HEK293T (cell line): ENCODE data around the gene DDX10.

Experiments used
- ARNT ChIP-seq: fragments of 450-650 bp; IDR thresholded peaks from 2 replicates; pipeline ENCODE4 v1.6.1; 2017; ENCODE audit warnings: mild to moderate bottlenecking
- ELF4 ChIP-seq: fragments of 450-650 bp; IDR thresholded peaks from 2 replicates; pipeline ENCODE4 v1.6.1; 2017; ENCODE audit warnings: antibody characterized with exemption
- FOXA1 ChIP-seq: fragments of 450-650 bp; IDR thresholded peaks from 2 replicates; pipeline ENCODE4 v1.6.1; 2016; ENCODE audit warnings: mild to moderate bottlenecking
- FOXK2 ChIP-seq: fragments of 450-650 bp; IDR thresholded peaks from 2 replicates; pipeline ENCODE4 v1.6.1; 2016; ENCODE audit warnings: mild to moderate bottlenecking
- FOXM1 ChIP-seq: fragments of 450-650 bp; IDR thresholded peaks from 2 replicates; pipeline ENCODE4 v1.6.1; 2017; ENCODE audit warnings: mild to moderate bottlenecking, borderline replicate concordance
- PKNOX1 ChIP-seq: fragments of 450-650 bp; IDR thresholded peaks from 2 replicates; pipeline ENCODE4 v1.6.1; 2016
- SP1 ChIP-seq: fragments of 450-650 bp; IDR thresholded peaks from 2 replicates; pipeline ENCODE4 v1.6.1; 2017
- SUZ12 ChIP-seq: fragments of 450-650 bp; IDR thresholded peaks from 2 replicates; pipeline ENCODE4 v1.6.1; 2016; ENCODE audit warnings: mild to moderate bottlenecking
- TARDBP ChIP-seq: fragments of 450-650 bp; IDR thresholded peaks from 2 replicates; pipeline ENCODE4 v1.6.1; 2016
- ZNF384 ChIP-seq: fragments of 450-650 bp; IDR thresholded peaks from 2 replicates; pipeline ENCODE4 v1.6.1; 2016

- TF ChIP-seq FOXM1 (no peak), PKNOX1 (peak; percentile 73), SUZ12 (no peak), FOXK2 (no peak), ZNF384 (no peak), SP1 (no peak), TARDBP (no peak), ELF4 (no peak), FOXA1 (no peak), ARNT (no peak)
These were observed 237.2 kb downstream of the DDX10 start for GRCh38 chr11:108902027-108902469.
